ENCODE measurements around the gene A2M. TPM values are rescaled to one million over a fixed set of nuclear protein-coding genes. Genes with fewer than 3 reads are reported as not detected.
A peak's percentile ranks its signal among the peaks of the same experiment; 100 is the strongest.

The A2M gene
- total and polyA plus RNA-seq, 2 of the 13 experiments (the other 11 are each of a cell fraction or from before 2014, with no cell fraction given), result 2,807 to 6,551 TPM

GRCh38 chr12:9064201-9064814 lies 51.4 kb downstream of the A2M start (continued):
- TF ChIP-seq HNRNPUL1 (IDR thresholded peaks at IDR 0.05; ENCODE audit: low read depth, low read length) (peak; percentile 76; the same call in 1 of the 2 replicates), ZNF280D (CRISPR knock-in tag; IDR thresholded peaks at IDR 0.05) (no peak; the same call in 1 of the 2 replicates), TARDBP (CRISPR knock-in tag; IDR thresholded peaks at IDR 0.05) (peak; percentile 51; the same call in 1 of the 2 replicates), SOX6 (IDR thresholded peaks at IDR 0.05) (no peak), SOX6 (CRISPR knock-in tag; IDR thresholded peaks at IDR 0.05) (peak; percentile 24; the same call in 1 of the 2 replicates), ZNF776 (CRISPR knock-in tag; IDR thresholded peaks at IDR 0.05) (no peak), MAFG (CRISPR knock-in tag; IDR thresholded peaks at IDR 0.05) (no peak), ZNF484 (CRISPR knock-in tag; IDR thresholded peaks at IDR 0.05; ENCODE audit: borderline replicate concordance, low read depth) (no peak), MXD1 (CRISPR knock-in tag; IDR thresholded peaks at IDR 0.05) (no peak), IKZF1 (IDR thresholded peaks at IDR 0.05) (no peak), ZBTB43 (CRISPR knock-in tag; conservative IDR thresholded peaks at IDR 0.05) (peak; percentile 49; the same call in 1 of the 2 replicates), GFI1 (CRISPR knock-in tag; IDR thresholded peaks at IDR 0.05; ENCODE audit: borderline replicate concordance) (no peak), JDP2 (CRISPR knock-in tag; IDR thresholded peaks at IDR 0.05; ENCODE audit: borderline replicate concordance) (no peak), TRIM24 (CRISPR knock-in tag; IDR thresholded peaks at IDR 0.05) (no peak), ZNF570 (CRISPR knock-in tag; IDR thresholded peaks at IDR 0.05; ENCODE audit: borderline replicate concordance) (no peak; the same call in 1 of the 2 replicates), SCMH1 (CRISPR knock-in tag; IDR thresholded peaks at IDR 0.05; ENCODE audit: borderline replicate concordance) (no peak), SMAD1 (CRISPR knock-in tag; IDR thresholded peaks at IDR 0.05; ENCODE audit: borderline replicate concordance, low read depth) (peak; percentile 55; the same call in 1 of the 2 replicates), UBTF (CRISPR knock-in tag; IDR thresholded peaks at IDR 0.05) (peak; percentile 94), ZNF552 (CRISPR knock-in tag; IDR thresholded peaks at IDR 0.05; ENCODE audit: borderline replicate concordance) (no peak), CTCF (CRISPR knock-in tag; IDR thresholded peaks at IDR 0.05) (peak; percentile 81), ZNF136 (CRISPR knock-in tag; IDR thresholded peaks at IDR 0.05; ENCODE audit: low read depth) (no peak)

All from HepG2 (cell line).